GM18511 (cell line): ENCODE results near the gene SSTR1.

ENCODE experiments used
- ATAC-seq: cut with Tn5 transposase; IDR thresholded peaks from one replicate; pipeline ENCODE4 v1.9.1; 2021; ENCODE audit warnings: mild to moderate bottlenecking, moderate library complexity; ENCODE audit not compliant: unreplicated experiment

Gene SSTR1

GRCh38 chr14:38202444-38203191, 5.1 kb upstream of the SSTR1 start:
- no peak for ATAC-seq

DNA sequence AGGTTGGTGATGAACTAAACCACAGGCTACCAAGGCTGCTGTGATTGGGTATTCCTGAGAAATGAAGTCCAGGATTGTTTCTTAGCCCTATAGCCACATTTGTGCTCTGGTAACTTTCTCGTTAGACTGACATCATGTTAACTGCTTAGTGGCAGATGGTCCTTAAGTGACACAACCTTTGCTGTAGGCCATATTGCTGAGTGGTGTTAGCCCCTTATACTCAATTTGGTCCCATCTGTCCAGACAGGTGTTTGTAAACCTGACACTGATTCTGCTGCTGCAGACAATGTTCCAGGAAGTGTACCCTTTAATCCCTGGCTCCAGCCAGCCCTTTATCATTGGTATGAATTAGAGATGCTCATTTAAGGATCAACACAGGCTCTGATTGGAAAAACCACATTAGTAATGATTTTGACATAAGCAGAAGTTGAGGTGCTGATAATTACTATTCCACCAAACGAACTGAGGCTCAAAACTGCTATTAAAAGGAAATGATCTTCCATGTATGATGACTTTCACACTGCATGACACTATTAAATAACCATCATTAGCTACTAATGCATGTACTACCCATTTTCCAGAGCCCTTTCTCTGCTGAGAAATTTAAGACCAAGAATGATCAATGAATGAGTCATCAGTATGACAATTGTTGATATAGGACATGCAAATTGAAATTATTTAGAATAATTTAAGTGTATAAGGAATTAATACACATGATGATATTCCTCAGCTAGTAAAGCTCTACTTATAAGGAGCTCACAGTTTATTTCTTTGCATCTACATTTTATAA, 3.6 kb upstream of the SSTR1 start:
- ATAC-seq: no peak

DNA sequence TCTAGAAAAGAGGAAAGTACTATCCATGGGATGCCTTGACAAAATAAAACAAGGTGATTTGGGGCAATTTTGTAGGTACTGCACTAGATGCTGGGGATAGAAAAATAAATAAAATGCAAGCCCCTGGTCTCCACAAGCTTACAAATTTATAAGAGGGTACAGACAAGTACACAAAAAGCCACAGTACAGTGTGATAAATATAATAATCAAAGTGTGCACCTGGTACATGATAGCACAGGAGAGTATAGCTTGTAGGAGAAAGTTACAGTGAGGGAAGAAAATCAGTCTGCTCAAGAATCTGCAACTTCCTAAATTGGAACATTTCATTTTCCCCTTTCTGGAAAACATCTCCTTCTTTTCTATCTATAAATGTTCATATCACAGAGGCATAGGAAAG, 3.0 kb upstream of the SSTR1 start:
- ATAC-seq: no peak

GRCh38 chr14:38205119-38205813, 2.4 kb upstream of the SSTR1 start:
- ATAC-seq: no peak

DNA sequence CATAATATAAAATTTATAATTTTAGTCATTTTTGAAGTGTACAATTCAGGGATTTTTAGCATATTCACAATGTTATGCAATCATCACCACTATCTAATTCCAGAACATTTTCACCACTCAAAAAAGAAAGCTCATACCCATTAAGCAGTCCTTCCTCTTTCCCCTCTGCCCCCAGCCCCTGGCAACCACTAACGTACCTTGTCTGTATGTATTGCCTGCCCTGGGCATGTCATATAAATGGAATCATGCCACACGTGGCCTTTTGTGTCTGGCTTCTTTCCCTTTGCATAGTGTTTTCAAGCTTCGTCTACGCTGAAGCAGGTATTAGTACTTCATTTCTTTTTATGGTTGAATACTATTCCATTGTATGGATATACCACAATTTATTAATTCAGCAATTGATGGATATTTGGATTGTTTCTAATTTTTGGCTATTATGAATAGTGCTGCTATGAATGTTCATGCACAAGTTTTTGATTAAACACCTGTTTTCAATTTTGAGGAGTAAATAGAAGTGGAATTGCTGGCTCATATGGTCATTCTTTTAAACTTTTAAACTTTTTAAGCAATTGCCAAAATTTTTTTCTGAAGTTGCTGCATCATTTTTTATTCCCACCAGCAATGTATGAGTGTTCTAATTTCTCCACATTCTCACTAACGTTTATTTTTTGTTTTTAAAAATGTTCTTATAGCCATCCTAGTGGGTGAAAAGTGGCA, 1.6 kb upstream of the SSTR1 start:
- no peak for ATAC-seq

- ATAC-seq: no peak
These were observed 871 bp upstream of the SSTR1 start for GRCh38 chr14:38206689-38207376.

DNA sequence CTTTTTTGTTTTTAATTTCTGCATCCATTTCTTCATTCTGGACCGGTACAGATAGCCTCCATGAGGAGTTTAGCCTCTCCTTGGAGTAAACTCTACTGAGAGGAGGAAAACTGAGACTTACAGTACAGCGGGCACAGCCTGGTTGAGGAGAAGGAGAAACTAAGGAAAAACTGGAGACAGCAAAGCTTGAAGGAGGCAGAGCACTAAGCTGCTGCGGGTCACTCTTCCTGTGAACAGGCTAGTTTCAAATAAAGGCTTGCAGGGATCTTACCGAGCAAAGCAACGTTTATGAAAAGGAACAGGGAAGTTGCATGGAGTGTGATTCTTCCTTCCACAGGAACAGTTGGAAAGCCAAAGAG, 348 bp upstream of the SSTR1 start:
- ATAC-seq: no peak

DNA sequence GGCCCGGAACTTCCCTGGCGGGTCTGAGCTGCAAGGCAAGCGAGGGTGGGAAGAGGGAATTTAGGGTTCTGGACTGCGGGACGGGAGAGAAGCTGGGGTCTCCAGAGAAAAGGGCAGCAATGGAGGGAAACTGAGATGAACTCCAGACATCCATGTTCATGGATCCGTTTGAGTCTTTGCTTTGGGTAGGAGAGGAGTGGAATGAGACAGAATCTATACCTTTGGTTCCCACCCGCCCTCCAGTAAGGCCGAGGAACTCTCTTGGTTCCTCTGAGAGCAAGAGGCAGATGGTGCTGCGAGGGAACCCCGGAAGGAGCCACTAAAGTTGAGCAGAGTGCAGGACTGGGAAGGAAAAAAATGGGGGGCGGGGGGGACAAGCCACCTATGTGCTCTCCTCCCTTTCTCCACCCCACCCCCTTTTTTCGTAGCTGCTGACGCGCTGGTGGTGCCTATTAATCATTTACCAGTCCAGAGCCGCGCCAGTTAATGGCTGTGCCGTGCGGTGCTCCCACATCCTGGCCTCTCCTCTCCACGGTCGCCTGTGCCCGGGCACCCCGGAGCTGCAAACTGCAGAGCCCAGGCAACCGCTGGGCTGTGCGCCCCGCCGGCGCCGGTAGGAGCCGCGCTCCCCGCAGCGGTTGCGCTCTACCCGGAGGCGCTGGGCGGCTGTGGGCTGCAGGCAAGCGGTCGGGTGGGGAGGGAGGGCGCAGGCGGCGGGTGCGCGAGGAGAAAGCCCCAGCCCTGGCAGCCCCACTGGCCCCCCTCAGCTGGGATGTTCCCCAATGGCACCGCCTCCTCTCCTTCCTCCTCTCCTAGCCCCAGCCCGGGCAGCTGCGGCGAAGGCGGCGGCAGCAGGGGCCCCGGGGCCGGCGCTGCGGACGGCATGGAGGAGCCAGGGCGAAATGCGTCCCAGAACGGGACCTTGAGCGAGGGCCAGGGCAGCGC, 1.2 kb downstream of the SSTR1 start:
- no peak for ATAC-seq

DNA sequence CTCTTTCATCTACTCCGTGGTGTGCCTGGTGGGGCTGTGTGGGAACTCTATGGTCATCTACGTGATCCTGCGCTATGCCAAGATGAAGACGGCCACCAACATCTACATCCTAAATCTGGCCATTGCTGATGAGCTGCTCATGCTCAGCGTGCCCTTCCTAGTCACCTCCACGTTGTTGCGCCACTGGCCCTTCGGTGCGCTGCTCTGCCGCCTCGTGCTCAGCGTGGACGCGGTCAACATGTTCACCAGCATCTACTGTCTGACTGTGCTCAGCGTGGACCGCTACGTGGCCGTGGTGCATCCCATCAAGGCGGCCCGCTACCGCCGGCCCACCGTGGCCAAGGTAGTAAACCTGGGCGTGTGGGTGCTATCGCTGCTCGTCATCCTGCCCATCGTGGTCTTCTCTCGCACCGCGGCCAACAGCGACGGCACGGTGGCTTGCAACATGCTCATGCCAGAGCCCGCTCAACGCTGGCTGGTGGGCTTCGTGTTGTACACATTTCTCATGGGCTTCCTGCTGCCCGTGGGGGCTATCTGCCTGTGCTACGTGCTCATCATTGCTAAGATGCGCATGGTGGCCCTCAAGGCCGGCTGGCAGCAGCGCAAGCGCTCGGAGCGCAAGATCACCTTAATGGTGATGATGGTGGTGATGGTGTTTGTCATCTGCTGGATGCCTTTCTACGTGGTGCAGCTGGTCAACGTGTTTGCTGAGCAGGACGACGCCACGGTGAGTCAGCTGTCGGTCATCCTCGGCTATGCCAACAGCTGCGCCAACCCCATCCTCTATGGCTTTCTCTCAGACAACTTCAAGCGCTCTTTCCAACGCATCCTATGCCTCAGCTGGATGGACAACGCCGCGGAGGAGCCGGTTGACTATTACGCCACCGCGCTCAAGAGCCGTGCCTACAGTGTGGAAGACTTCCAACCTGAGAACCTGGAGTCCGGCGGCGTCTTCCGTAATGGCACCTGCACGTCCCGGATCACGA, 2.2 kb downstream of the SSTR1 start:
- ATAC-seq: no peak

DNA sequence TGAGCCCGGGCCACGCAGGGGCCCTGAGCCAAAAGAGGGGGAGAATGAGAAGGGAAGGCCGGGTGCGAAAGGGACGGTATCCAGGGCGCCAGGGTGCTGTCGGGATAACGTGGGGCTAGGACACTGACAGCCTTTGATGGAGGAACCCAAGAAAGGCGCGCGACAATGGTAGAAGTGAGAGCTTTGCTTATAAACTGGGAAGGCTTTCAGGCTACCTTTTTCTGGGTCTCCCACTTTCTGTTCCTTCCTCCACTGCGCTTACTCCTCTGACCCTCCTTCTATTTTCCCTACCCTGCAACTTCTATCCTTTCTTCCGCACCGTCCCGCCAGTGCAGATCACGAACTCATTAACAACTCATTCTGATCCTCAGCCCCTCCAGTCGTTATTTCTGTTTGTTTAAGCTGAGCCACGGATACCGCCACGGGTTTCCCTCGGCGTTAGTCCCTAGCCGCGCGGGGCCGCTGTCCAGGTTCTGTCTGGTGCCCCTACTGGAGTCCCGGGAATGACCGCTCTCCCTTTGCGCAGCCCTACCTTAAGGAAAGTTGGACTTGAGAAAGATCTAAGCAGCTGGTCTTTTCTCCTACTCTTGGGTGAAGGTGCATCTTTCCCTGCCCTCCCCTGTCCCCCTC, 3.0 kb downstream of the SSTR1 start:
- ATAC-seq: no peak

DNA sequence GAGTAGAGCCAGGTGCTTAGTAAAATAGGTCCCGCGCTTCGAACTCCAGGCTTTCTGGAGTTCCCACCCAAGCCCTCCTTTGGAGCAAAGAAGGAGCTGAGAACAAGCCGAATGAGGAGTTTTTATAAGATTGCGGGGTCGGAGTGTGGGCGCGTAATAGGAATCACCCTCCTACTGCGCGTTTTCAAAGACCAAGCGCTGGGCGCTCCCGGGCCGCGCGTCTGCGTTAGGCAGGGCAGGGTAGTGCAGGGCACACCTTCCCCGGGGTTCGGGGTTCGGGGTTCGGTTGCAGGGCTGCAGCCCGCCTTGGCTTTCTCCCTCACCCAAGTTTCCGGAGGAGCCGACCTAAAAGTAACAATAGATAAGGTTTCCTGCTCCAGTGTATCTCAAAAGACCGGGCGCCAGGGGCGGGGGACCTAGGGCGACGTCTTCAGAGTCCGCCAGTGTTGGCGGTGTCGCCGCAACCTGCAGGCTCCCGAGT, 3.6 kb downstream of the SSTR1 start:
- ATAC-seq: no peak

DNA sequence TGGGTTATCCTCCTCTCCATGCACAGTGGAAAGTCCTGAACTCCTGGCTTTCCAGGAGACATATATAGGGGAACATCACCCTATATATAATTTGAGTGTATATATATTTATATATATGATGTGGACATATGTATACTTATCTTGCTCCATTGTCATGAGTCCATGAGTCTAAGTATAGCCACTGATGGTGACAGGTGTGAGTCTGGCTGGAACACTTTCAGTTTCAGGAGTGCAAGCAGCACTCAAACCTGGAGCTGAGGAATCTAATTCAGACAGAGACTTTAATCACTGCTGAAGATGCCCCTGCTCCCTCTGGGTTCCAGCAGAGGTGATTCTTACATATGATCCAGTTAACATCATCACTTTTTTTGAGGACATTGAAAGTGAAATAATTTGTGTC, 4.4 kb downstream of the SSTR1 start:
- ATAC-seq: no peak

DNA sequence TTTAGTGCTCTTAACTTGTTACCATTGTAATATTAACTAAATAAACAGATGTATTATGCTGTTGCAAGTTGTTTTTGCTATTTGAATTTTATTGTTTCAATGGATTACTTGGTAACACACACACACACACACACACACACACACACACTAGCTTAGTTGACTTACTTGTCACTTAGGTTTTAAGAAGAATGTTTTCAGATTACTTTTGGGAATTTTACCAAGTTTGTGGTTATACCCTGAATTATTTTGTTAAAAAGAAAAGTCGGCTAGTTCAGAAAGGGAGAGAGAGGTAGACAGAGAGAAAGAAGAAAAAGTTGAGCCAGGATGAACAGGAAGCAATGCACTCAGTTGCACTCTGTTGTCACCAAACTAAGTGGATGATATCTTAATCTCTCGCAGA, 5.3 kb downstream of the SSTR1 start:
- ATAC-seq: no peak

DNA sequence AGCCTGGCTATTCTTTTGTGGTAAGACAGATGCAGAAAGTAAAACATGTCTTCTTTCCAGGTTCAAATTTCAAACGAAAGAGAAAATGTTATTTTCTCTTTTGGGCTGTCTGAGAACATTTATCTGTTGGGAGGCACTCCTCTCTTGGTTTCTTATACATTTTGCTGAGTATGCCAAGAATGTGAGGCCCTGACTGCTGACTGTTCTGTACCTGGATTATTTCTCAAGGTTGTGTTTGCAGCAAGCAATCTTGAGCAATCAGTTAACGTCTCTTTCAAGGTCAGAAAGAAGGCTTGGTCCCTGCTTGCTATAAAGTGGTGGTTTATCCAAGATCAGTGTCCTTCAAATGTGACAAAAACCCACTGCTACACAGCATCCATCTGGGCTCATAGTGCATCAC, 9.8 kb downstream of the SSTR1 start:
- ATAC-seq: no peak

DNA sequence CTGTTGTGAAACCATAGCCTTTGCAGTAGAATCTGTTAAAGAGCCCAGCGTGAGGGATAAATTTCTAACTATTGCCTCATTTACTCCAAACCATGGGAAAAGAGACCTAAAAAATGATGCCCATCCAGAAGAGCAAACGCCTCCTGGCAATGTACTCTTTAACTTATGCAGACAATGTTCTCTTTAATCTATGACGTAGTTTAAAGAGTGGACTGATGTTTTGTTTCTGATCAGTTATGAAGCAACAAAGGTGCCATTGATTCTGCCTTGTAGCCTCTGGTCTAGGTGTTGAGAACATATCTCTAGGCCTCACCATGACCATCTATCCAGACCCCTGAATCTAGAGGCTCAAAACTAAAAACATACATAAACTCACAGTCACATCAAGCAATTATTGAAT, 13.4 kb downstream of the SSTR1 start:
- no peak for ATAC-seq

DNA sequence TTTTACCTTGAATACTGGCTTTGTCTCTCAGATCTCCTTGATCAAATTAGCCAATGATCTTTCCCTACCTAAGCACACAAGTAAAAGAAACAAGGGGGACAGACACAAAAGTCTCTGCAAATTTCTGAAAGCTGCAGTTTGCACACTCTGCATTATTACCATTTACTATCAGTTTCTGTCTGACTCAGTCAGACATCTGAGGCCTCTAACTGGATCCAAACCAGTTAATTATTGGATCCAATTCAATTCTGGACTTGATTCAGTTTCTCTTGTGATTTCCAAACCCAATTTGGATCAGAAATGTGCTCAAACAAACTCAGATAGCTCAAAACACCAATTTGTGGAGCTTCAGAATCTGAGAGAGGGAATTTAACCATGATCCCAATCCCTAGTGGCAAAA, 16.6 kb downstream of the SSTR1 start:
- no peak for ATAC-seq

- no peak for ATAC-seq
These were observed 18.2 kb downstream of the SSTR1 start for GRCh38 chr14:38225946-38226345.

DNA sequence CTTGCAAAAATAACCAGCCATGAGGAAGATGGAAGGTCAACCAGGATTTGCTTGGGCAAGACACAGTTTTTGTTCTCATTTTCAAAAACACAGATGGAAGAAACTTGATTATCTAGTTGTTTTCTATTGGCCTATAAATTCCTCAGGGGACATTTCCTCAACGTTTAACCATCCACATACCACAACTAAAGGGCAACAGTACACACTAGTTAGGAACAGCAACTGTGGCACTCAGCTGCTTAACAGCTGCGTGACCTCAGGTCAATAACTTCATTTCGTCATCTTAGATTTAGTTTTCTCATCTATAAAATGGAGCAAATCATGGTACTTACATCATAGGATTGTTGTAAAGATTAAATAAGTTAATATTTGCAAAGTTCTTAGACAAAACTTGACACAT, 18.7 kb downstream of the SSTR1 start:
- no peak for ATAC-seq
